HUES64 (cell line): Measurements from ENCODE around the gene BASP1.
"Not testable (repeated sequence)": the region's sequence is repeated elsewhere in the genome, so short reads cannot be mapped to it uniquely, and the experiment has no call there.

Source experiments
- H3K27ac ChIP-seq: 2 replicates; pipeline ENCODE4 v1.7.0; 2013; ENCODE audit warnings: low read depth, low read length, inconsistent platforms
- H3K27me3 ChIP-seq: 2 replicates; pipeline ENCODE4 v1.6.1; 2013; ENCODE audit warnings: mild to moderate bottlenecking, low read length; ENCODE audit not compliant: insufficient read depth
- H3K36me3 ChIP-seq: 2 replicates; pipeline ENCODE4 v1.6.1; 2013; ENCODE audit warnings: mild to moderate bottlenecking, low read length; ENCODE audit not compliant: insufficient read depth
- H3K4me1 ChIP-seq: 2 replicates; pipeline ENCODE4 v1.6.1; 2013; ENCODE audit warnings: mild to moderate bottlenecking, low read length, moderate library complexity; ENCODE audit not compliant: insufficient read depth
- H3K4me3 ChIP-seq: 2 replicates; pipeline ENCODE4 v1.5.1; 2013; ENCODE audit warnings: mild to moderate bottlenecking, low read length, moderate library complexity
- H3K9ac ChIP-seq: 2 replicates; pipeline ENCODE4 v1.6.1; 2013; ENCODE audit warnings: mild to moderate bottlenecking, low read depth, low read length
- H3K9me3 ChIP-seq: 2 replicates; pipeline ENCODE4 v1.6.1; 2013; ENCODE audit warnings: low read depth, low read length; ENCODE audit not compliant: insufficient read depth
- WGBS: fragments of 150-250, 120-280 bp; methylation state at CpG from one replicate; pipeline ENCODE4 v1.1.7; 2013; ENCODE audit warnings: missing lambda C conversion rate; 5-methylcytosine and 5-hydroxymethylcytosine counted together

Gene BASP1

DNA sequence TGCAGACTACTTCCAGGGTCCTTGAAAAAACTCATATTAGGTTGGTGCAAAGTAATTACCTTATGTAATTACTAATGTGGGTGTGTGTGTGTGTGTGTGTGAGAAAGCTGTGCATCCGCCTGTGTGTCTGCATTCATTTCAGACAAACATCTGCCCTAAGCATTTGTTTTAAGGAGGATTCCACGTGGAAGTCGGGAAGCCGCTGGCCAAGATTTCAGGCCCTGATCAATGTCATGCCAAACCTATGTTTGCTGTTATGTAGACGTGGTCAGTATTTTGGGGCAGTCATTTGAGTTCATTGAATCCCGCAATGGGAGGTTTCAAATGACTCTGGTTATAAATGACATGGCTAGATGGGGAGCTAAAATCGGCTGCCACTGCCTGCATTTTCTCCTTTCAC is 33.6 kb upstream of the BASP1 start:
- H3K27me3 ChIP-seq: no peaks in the 10 kb centered on the region
- H3K27ac ChIP-seq: no peak overlapping the region
- no peaks in the 10 kb centered on the region for H3K9me3 ChIP-seq
- H3K4me3 ChIP-seq: no peak overlapping the region
- no peaks in the 10 kb centered on the region for H3K36me3 ChIP-seq
- H3K9ac ChIP-seq: no peak overlapping the region
- H3K4me1 ChIP-seq: no peaks in the 10 kb centered on the region
- 94% methylated on average over 6 of the region's 7 CpGs for WGBS

DNA sequence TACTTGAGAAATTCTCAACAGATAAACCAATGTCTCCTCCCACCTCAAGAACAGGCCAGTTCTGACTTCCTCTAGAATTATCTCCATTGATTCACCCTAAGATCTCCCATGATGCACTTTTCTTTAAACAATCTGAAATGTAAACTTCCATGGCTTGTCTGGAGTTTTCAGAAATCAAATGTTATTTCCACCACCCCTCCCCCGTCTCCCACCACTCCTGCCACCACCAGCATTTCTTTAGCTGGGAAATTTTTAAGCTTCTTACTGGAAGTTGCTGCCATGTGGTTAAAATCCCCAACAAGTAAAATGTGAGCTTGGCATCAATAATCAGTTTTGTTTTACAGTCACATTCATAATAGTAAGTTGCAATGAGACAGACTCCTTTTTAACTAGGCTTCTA is 32.8 kb upstream of the BASP1 start:
- Histone ChIP-seq H3K4me1 (no peaks in the 10 kb centered on the region), H3K27me3 (no peaks in the 10 kb centered on the region), H3K36me3 (no peaks in the 10 kb centered on the region), H3K9me3 (no peaks in the 10 kb centered on the region), H3K9ac (no peak overlapping the region), H3K27ac (no peak overlapping the region), H3K4me3 (no peak overlapping the region)
- 100% methylated on average over 1 of the region's 1 CpG for WGBS

DNA sequence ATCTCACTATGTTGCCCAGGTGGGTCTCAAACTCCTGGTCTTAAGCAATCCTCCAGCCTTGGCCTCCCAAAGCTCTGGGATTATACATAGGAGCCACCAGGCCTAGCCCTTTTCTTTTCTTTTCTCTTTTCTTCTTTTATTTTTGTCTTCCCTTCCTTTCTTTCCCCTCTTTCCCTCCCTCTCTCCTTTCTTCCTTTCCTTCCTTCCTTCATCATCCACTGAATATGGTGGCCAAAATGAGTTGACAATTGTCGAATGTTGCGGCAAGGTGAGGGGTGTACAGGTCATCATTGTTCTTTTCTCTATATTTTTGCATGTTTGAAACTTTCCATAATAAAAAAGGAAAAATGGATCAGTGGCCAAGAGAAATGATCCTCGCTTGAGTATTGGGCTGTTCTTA is 32.1 kb upstream of the BASP1 start:
- no peaks in the 10 kb centered on the region for H3K27me3 ChIP-seq
- no peaks in the 10 kb centered on the region for H3K36me3 ChIP-seq
- no peaks in the 10 kb centered on the region for H3K9me3 ChIP-seq
- 95% methylated on average over 3 of the region's 3 CpGs for WGBS
- no peak overlapping the region for H3K27ac ChIP-seq
- H3K4me1 ChIP-seq: no peaks in the 10 kb centered on the region
- no peak overlapping the region for H3K4me3 ChIP-seq
- no peak overlapping the region for H3K9ac ChIP-seq

DNA sequence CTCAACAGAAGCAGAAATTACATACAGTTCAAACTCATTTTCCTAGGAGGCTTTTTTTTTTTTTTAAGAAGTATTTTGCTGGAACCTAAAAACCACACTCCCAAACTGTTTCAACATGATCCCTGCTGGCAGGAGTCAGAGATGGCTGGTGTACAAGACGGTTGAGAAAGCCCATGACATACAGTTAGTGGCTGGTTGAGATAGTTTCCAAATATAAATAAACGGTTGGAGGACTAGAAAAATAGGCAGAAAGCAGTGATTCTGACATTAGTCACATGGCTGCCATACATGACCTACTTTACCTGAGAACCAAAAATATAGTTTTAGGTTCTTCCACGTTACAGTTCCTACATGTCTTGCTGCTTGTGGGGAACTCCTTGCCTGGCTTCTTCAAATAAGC is 31.7 kb upstream of the BASP1 start:
- Histone ChIP-seq H3K9ac (no peak overlapping the region), H3K27me3 (no peaks in the 10 kb centered on the region), H3K4me3 (no peak overlapping the region), H3K27ac (no peak overlapping the region), H3K4me1 (peaks cover 2% of the 10 kb centered on the region; the same call in 1 of the 2 replicates), H3K36me3 (no peaks in the 10 kb centered on the region), H3K9me3 (no peaks in the 10 kb centered on the region)
- WGBS: 92% methylated on average over 3 of the region's 3 CpGs

GRCh38 chr5:17186256-17186655 is 31.2 kb upstream of the BASP1 start:
- H3K9me3 ChIP-seq: no peaks in the 10 kb centered on the region
- no peak overlapping the region for H3K9ac ChIP-seq
- H3K27me3 ChIP-seq: no peaks in the 10 kb centered on the region
- H3K4me1 ChIP-seq: peaks cover 7% of the 10 kb centered on the region; the same call in 1 of the 2 replicates
- H3K27ac ChIP-seq: no peak overlapping the region
- H3K4me3 ChIP-seq: no peak overlapping the region
- 89% methylated on average over 4 of the region's 4 CpGs for WGBS
- no peaks in the 10 kb centered on the region for H3K36me3 ChIP-seq

DNA sequence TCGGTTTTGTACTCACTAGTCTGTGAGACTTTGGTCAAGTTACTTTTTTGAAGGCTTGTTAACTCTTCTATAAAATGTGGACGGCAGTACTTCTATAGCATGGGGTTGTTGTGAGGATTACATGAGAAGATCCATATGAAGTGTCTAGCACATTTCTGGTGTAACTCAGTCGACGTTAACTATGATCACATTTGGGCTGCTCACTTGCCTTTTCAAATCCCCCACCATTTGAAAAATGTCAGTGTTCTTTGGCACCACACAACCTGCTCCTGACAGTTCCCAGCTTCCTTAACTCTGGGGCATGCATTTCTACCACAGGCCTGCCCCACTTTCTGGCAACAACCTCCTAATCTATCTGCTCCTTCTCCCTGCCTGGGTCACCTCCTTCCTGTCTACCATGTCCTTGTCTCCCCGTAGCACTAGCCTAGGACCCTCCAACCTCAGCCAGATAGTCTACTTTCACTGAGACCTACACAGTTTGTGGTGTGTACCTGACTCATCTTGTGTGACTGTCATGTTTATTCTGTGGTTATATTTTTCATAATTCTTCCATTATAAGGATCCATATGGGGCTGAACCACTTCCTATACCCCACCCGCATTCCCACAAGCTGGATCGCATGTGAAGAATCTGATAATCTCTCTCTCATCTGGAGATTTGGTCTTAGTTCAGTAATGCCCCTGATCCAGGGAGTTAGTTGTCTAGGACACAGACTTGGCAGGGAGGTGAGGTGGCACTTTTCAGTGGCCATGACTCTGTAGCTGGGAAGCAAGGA is 30.2 kb upstream of the BASP1 start:
- 90% methylated on average over 7 of the region's 7 CpGs for WGBS
- no peaks in the 10 kb centered on the region for H3K9me3 ChIP-seq
- H3K36me3 ChIP-seq: no peaks in the 10 kb centered on the region
- H3K9ac ChIP-seq: no peak overlapping the region
- H3K4me3 ChIP-seq: no peak overlapping the region
- H3K27me3 ChIP-seq: no peaks in the 10 kb centered on the region
- peaks cover 8% of the 10 kb centered on the region; the same call in 1 of the 2 replicates for H3K4me1 ChIP-seq
- no peak overlapping the region for H3K27ac ChIP-seq

DNA sequence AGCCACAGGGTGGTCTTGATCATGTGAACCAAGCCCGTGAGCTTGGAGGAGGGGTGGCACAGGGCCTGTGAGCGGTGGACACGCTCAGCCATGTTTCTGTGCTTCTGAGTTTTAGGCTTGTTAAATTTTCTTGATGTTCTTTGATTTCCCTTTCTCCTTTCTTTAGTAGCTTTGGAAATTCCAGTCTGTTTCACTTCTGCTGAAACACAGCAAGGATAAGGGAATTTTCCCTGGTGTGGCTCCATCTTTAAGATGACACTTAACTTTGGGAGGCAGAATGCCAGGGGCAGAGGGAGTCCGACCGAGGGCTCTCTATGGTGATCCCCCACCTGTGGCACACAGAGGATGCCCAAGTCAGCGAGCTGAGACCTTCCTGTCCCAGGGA is 29.7 kb upstream of the BASP1 start:
- no peaks in the 10 kb centered on the region for H3K27me3 ChIP-seq
- no peak overlapping the region for H3K4me3 ChIP-seq
- peaks cover 8% of the 10 kb centered on the region; the same call in 1 of the 2 replicates for H3K4me1 ChIP-seq
- whole genome bisulfite sequencing: 96% methylated on average over 6 of the region's 6 CpGs
- H3K36me3 ChIP-seq: no peaks in the 10 kb centered on the region
- no peak overlapping the region for H3K27ac ChIP-seq
- no peak overlapping the region for H3K9ac ChIP-seq
- no peaks in the 10 kb centered on the region for H3K9me3 ChIP-seq

DNA sequence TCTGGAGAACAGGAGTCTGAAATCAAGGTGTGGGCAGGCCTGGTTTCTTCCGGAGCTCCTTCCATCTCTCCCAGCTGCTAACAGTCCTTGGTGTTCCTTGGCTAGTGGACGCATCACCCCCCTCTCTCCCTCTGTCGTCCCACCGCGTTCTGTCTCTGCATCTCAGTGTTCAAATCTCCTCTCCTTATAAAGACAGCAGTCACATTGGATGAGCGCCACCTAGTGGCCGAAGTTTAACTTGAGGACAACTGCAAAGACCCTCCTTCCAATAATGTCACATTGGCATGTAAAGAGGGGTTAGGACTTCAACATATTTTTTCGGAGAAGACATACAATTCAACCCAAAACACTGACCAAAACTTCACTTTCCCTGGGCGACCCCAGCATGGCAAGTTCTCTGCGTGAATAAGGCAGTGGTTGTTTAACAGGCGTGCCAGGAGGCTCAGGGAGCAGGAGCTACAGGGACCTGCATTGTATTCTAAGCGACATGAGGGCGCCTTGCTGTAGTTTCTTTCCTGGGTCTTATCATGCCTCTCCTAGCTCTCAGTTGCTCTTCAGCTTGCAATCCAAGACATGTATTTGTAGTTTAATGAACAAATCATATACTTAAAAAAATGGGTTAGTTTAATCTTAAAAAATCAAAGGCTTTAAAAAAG is 27.9 kb upstream of the BASP1 start:
- 33% methylated on average over 13 of the region's 13 CpGs for WGBS
- no peaks in the 10 kb centered on the region for H3K27me3 ChIP-seq
- no peak overlapping the region for H3K27ac ChIP-seq
- H3K4me3 ChIP-seq: no peak overlapping the region
- peaks cover 8% of the 10 kb centered on the region; the same call in 1 of the 2 replicates for H3K4me1 ChIP-seq
- H3K9me3 ChIP-seq: no peaks in the 10 kb centered on the region
- no peak overlapping the region for H3K9ac ChIP-seq
- H3K36me3 ChIP-seq: no peaks in the 10 kb centered on the region

DNA sequence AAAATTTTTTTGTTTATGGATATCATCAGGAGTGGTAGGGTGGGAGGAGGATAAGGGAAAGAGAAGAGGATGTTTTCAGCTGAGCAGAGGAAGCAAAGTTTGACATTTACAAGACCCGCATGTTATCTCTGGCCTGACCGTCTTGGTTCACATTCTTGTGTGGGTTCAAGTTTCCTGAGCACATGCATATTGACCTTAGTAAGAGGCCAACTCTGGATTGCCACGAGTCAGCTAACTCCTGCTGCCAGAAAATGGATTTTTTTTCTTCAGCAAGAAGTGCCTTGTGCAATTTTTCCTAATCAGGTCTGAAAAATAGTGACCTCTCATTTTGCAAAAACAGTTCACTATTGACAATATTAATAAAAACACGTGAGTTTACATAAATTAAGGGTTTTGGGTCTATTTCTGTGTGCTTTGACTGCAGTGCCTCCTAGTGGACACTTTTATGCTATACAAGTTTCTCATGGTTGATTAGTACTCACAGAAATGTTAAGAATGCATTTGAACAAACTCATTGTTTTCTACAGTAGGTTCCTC is 27.1 kb upstream of the BASP1 start:
- Histone ChIP-seq H3K4me3 (no peak overlapping the region), H3K9ac (no peak overlapping the region), H3K27ac (0 out of 2 replicates have a peak overlapping the region, but pooled peaks have one; percentile 2), H3K4me1 (peaks cover 8% of the 10 kb centered on the region; the same call in 1 of the 2 replicates), H3K36me3 (no peaks in the 10 kb centered on the region), H3K27me3 (no peaks in the 10 kb centered on the region), H3K9me3 (no peaks in the 10 kb centered on the region)
- WGBS: 40% methylated on average over 3 of the region's 4 CpGs

DNA sequence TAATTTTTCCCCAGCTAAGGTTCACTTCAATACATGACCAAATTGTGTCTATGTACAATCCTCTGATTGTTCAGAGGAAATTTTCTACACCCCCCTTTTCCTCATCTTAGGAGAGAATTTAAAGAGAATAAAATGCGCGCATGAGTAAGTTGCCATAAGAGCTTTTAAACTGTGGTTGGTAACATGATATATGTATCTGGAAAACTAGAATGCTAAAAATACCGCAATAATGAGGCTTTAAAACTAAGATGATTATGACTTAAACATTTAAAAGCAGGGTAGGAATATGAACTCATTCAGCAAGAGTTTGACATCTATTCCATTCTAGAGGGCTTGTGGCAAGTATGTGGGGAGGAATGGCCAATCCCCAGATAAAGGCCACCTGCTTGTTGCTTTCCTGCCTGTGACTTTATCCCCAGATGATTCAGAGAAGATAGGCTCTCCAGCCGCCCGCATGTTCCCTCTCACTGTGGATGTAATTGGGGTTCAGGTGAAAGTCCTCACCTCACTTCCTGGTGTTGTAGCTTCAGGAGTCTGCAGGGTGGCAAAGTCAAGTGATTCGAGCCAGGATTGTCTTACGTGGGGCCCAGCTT is 26.5 kb upstream of the BASP1 start:
- Histone ChIP-seq H3K36me3 (no peaks in the 10 kb centered on the region), H3K27ac (0 out of 2 replicates have a peak overlapping the region, but pooled peaks have one; percentile 2), H3K4me3 (no peak overlapping the region), H3K9ac (no peak overlapping the region; the same call in 1 of the 2 replicates), H3K27me3 (no peaks in the 10 kb centered on the region), H3K4me1 (peaks cover 8% of the 10 kb centered on the region; the same call in 1 of the 2 replicates), H3K9me3 (no peaks in the 10 kb centered on the region)
- WGBS: 88% methylated on average over 7 of the region's 7 CpGs

GRCh38 chr5:17191574-17191973 is 25.9 kb upstream of the BASP1 start:
- not testable (repeated sequence) for H3K27ac ChIP-seq, H3K9ac ChIP-seq, H3K9me3 ChIP-seq, H3K4me3 ChIP-seq, H3K36me3 ChIP-seq, H3K4me1 ChIP-seq, H3K27me3 ChIP-seq
- 94% methylated on average over 8 of the region's 10 CpGs for WGBS
